RWPE1 (cell line): ENCODE measurements around the gene KRT10.
A peak's percentile ranks its signal among the peaks of the same experiment; 100 is the strongest.
"Not testable (repeated sequence)": the region's sequence is repeated elsewhere in the genome, so short reads cannot be mapped to it uniquely, and the experiment has no call there.

ENCODE experiments used
- CTCF ChIA-PET: fragments of 350-600 bp; sonication (Branson Sonifier 250); formaldehyde crosslinking; extraction: SDS; loops from one replicate; lab custom pipeline; 2021; lab: Yijun Ruan, JAX
- POLR2A ChIA-PET: fragments of 400-600 bp; formaldehyde crosslinking; extraction: SDS; loops from one replicate; lab custom pipeline; 2020; ENCODE audit warnings: antibody characterized with exemption; ENCODE audit not compliant: low non-redundant PET; lab: Yijun Ruan, JAX
- DNase-seq: peaks from one replicate; pipeline ENCODE4 v3.0.0; 2012; ENCODE audit warnings: low spot score
- H3K27ac ChIP-seq: fragments of 450-650 bp; 2 replicates; pipeline ENCODE4 v1.5.1; 2017
- CTCF ChIP-seq: fragments of 450-650 bp; conservative IDR thresholded peaks from 2 replicates; pipeline ENCODE4 v1.5.1; 2017; ENCODE audit warnings: low read depth, mild to moderate bottlenecking

The KRT10 gene

GRCh38 chr17:40819528-40820125 is 2.8 kb downstream of the KRT10 start:
- TF ChIP-seq CTCF = no peak
- ChIA-PET CTCF (interaction anchor here (0.9 kb wide), 1 partner anchor 53 kb away, joined by 3 read pairs; no protein-coding TSS in a partner anchor), POLR2A (interaction anchor here (0.5 to 0.6 kb wide), 2 partner anchors 297 to 323 kb away, joined by 3 read pairs; no protein-coding TSS in a partner anchor)
- DNase-seq = peak; percentile 11
- no peak overlapping the region for H3K27ac ChIP-seq

- CTCF ChIA-PET = interaction anchor here (0.9 to 1.1 kb wide), 3 partner anchors 15 to 54 kb away, joined by 3 read pairs; no protein-coding TSS in a partner anchor
- peak; percentile 72 for DNase-seq
- POLR2A ChIA-PET = interaction anchor here (0.6 to 0.7 kb wide), 3 partner anchors 296 to 691 kb away, joined by 3 to 4 read pairs (median 3); no protein-coding TSS in a partner anchor
- peak overlapping the region; percentile 95 for H3K27ac ChIP-seq
- no peak for TF ChIP-seq CTCF
These were observed 3.5 kb downstream of the KRT10 start for GRCh38 chr17:40818733-40819527.

- H3K27ac ChIP-seq = peak overlapping the region; percentile 95
- CTCF ChIA-PET = interaction anchor here (0.9 to 1.1 kb wide), 2 partner anchors 15 to 39 kb away, joined by 3 read pairs; no protein-coding TSS in a partner anchor
- no peak for DNase-seq
- TF ChIP-seq CTCF = no peak
- POLR2A ChIA-PET = interaction anchor here (0.6 to 0.7 kb wide), 3 partner anchors 314 to 692 kb away, joined by 3 to 4 read pairs (median 3); no protein-coding TSS in a partner anchor
These were observed 4.1 kb downstream of the KRT10 start for GRCh38 chr17:40818343-40818732.

- CTCF ChIA-PET = interaction anchor here (0.6 kb wide), 1 partner anchor 498 kb away, joined by 4 read pairs; the partner anchor contains the start of gene KRTAP17-1
- no peak for TF ChIP-seq CTCF
- DNase-seq = no peak
- POLR2A ChIA-PET = interaction anchor here (0.6 kb wide), 1 partner anchor 30 kb away, joined by 6 read pairs; no protein-coding TSS in a partner anchor
- H3K27ac ChIP-seq = no peak overlapping the region
These were observed 5.2 kb downstream of the KRT10 start for GRCh38 chr17:40817103-40817682.

- no peak for TF ChIP-seq CTCF
- ChIA-PET CTCF (no interaction called here), POLR2A (no interaction called here)
- no peak overlapping the region for H3K27ac ChIP-seq
- DNase-seq = no peak
These were observed 5.8 kb downstream of the KRT10 start for GRCh38 chr17:40816569-40816968.

- no peak for TF ChIP-seq CTCF
- ChIA-PET CTCF (no interaction called here), POLR2A (no interaction called here)
- no peak for DNase-seq
- H3K27ac ChIP-seq = no peak overlapping the region
These were observed 7.0 kb downstream of the KRT10 start for GRCh38 chr17:40815381-40815780.

GRCh38 chr17:40814657-40815056 is 7.8 kb downstream of the KRT10 start:
- DNase-seq, POLR2A ChIA-PET, CTCF ChIA-PET: not testable (repeated sequence)

More at GRCh38 chr17:40814657-40815056, 7.8 kb downstream of the KRT10 start:
- H3K27ac ChIP-seq = not testable (repeated sequence)
